Activated naive CD4-positive, alpha-beta T cell treated with anti-CD3 and anti-CD28 coated beads, Interleukin-2, amount 50 U/mL, for 72 hours (primary cell): ENCODE measurements around the gene ME3. TPM values are rescaled to one million over a fixed set of nuclear protein-coding genes. Genes with fewer than 3 reads are reported as not detected.

Experiments used
- ATAC-seq, 2 donors: fragments of 150-1000 bp; cut with Tn5 transposase; 2 replicates each; pipeline ENCODE4 v1.10.0; 2021; ENCODE audit warnings: mild to moderate bottlenecking in 2 of 2, moderate library complexity in 2 of 2
- DNase-seq, 2 donors: peaks; one replicate each; pipeline ENCODE4 v3.0.0; 2021 to 2022; ENCODE audit warnings: low spot score in 2 of 2
- H3K27ac Mint-ChIP-seq, 2 donors: one replicate each; pipeline ENCODE4 v1.8.0; 2022; ENCODE audit warnings: mild to moderate bottlenecking in 2 of 2, mixed read lengths in 2 of 2
- H3K36me3 Mint-ChIP-seq, 2 donors: one replicate each; pipeline ENCODE4 v1.8.0; 2022; ENCODE audit warnings: mixed read lengths in 2 of 2
- H3K9me3 Mint-ChIP-seq, 2 donors: one replicate each; pipeline ENCODE4 v1.8.0; 2022; ENCODE audit warnings: mixed read lengths in 2 of 2
- total RNA-seq, 2 donors: library from RNA; stranded (reverse); gene quantifications; one replicate each; pipeline ENCODE4 v1.2.3, GENCODE V29; 2022

Gene ME3
- total RNA-seq, 2 donors from 2014 or later, result 5.5 to 16.2 TPM

GRCh38 chr11:86592047-86592591 lies 80.3 kb downstream of the ME3 start:
- ATAC-seq, result no peak
- Mint-ChIP-seq H3K27ac (peak overlapping the region; percentile 81 to 89), H3K9me3 (peaks cover 4 to 22% of the 10 kb centered on the region in 2 donors), H3K36me3 (peaks cover 18 to 54% of the 10 kb centered on the region in 2 donors)
- DNase-seq, result no peak

- Mint-ChIP-seq H3K36me3 (peaks cover 18 to 50% of the 10 kb centered on the region in 2 donors), H3K27ac (peak overlapping the region; percentile 81 to 92), H3K9me3 (peaks cover 4 to 22% of the 10 kb centered on the region in 2 donors)
- ATAC-seq (no peak), DNase-seq (no peak)
Observed at GRCh38 chr11:86591631-86592030, 80.8 kb downstream of the ME3 start.

GRCh38 chr11:86589856-86590589 lies 82.4 kb downstream of the ME3 start:
- Mint-ChIP-seq H3K27ac (peak overlapping the region; percentile 8 to 10), H3K36me3 (peaks cover 18 to 42% of the 10 kb centered on the region in 2 donors)
- no peak for DNase-seq

GRCh38 chr11:86589204-86589603 lies 83.2 kb downstream of the ME3 start:
- H3K36me3 Mint-ChIP-seq, result peaks cover 18 to 34% of the 10 kb centered on the region in 2 donors
- H3K9me3 Mint-ChIP-seq, result peaks cover 4 to 20% of the 10 kb centered on the region in 2 donors
- ATAC-seq, result no peak
- no peak overlapping the region for H3K27ac Mint-ChIP-seq
- DNase-seq, result no peak

More at GRCh38 chr11:86589856-86590589, 82.4 kb downstream of the ME3 start:
- H3K9me3 Mint-ChIP-seq, result peaks cover 4 to 22% of the 10 kb centered on the region in 2 donors
- no peak for ATAC-seq

GRCh38 chr11:86588566-86589090 lies 83.8 kb downstream of the ME3 start:
- Mint-ChIP-seq H3K27ac (no peak overlapping the region), H3K36me3 (peaks cover 18 to 30% of the 10 kb centered on the region in 2 donors), H3K9me3 (peaks cover 4 to 17% of the 10 kb centered on the region in 2 donors)
- ATAC-seq (no peak), DNase-seq (no peak)

- ATAC-seq (peak in 1 of 2 donors; percentile 43), DNase-seq (no peak)
- Mint-ChIP-seq H3K9me3 (peaks cover 4 to 17% of the 10 kb centered on the region in 2 donors), H3K36me3 (peaks cover 18 to 25% of the 10 kb centered on the region in 2 donors), H3K27ac (no peak overlapping the region)
Observed at GRCh38 chr11:86587264-86588193, 84.9 kb downstream of the ME3 start.

- no peak for DNase-seq
- no peak for ATAC-seq
- Mint-ChIP-seq H3K27ac (no peak overlapping the region), H3K36me3 (peaks cover 15 to 18% of the 10 kb centered on the region in 2 donors), H3K9me3 (peaks cover 2 to 14% of the 10 kb centered on the region in 2 donors)
Observed at GRCh38 chr11:86586307-86586706, 86.1 kb downstream of the ME3 start.

GRCh38 chr11:86582898-86583297 lies 89.5 kb downstream of the ME3 start:
- H3K9me3 Mint-ChIP-seq, result no peaks in the 10 kb centered on the region
- H3K27ac Mint-ChIP-seq, result no peak overlapping the region
- H3K36me3 Mint-ChIP-seq, result no peaks in the 10 kb centered on the region
- ATAC-seq, result no peak
- DNase-seq, result no peak

GRCh38 chr11:86580535-86580934 lies 91.9 kb downstream of the ME3 start:
- Mint-ChIP-seq H3K36me3 (no peaks in the 10 kb centered on the region), H3K9me3 (no peaks in the 10 kb centered on the region), H3K27ac (no peak overlapping the region)
- no peak for ATAC-seq
- no peak for DNase-seq

- ATAC-seq (no peak), DNase-seq (no peak)
- peaks cover 0 to 3% of the 10 kb centered on the region in 2 donors for H3K36me3 Mint-ChIP-seq
- no peaks in the 10 kb centered on the region for H3K9me3 Mint-ChIP-seq
- no peak overlapping the region for H3K27ac Mint-ChIP-seq
Observed at GRCh38 chr11:86579406-86579731, 93.0 kb downstream of the ME3 start.

GRCh38 chr11:86578727-86579405 lies 93.5 kb downstream of the ME3 start:
- ATAC-seq (no peak), DNase-seq (no peak)
- Mint-ChIP-seq H3K27ac (no peak overlapping the region), H3K36me3 (peaks cover 0 to 4% of the 10 kb centered on the region in 2 donors), H3K9me3 (no peaks in the 10 kb centered on the region)

GRCh38 chr11:86577644-86578636 lies 94.5 kb downstream of the ME3 start:
- H3K9me3 Mint-ChIP-seq, result no peaks in the 10 kb centered on the region
- ATAC-seq (no peak), DNase-seq (no peak)
- H3K27ac Mint-ChIP-seq, result no peak overlapping the region
- H3K36me3 Mint-ChIP-seq, result peaks cover 0 to 4% of the 10 kb centered on the region in 2 donors

- DNase-seq (no peak), ATAC-seq (no peak)
- Mint-ChIP-seq H3K9me3 (no peaks in the 10 kb centered on the region), H3K36me3 (peaks cover 0 to 4% of the 10 kb centered on the region in 2 donors), H3K27ac (no peak overlapping the region)
Observed at GRCh38 chr11:86576946-86577624, 95.3 kb downstream of the ME3 start.

- Mint-ChIP-seq H3K27ac (no peak overlapping the region), H3K36me3 (peaks cover 0 to 4% of the 10 kb centered on the region in 2 donors), H3K9me3 (no peaks in the 10 kb centered on the region)
- DNase-seq (no peak), ATAC-seq (no peak)
Observed at GRCh38 chr11:86575927-86576326, 96.5 kb downstream of the ME3 start.
